Neural progenitor cell (in vitro differentiated cells): ENCODE measurements around the gene OR2H2.

ENCODE experiments used
- CTCF ChIP-seq: fragments of 200-600 bp; sonication (generic); IDR thresholded peaks from 2 replicates; pipeline ENCODE4 v1.5.1; 2017; ENCODE audit warnings: antibody characterized with exemption, mild to moderate bottlenecking
- EZH2 ChIP-seq: fragments of 200-600 bp; sonication (generic); IDR thresholded peaks from 2 replicates; pipeline ENCODE4 v1.6.1; 2017; ENCODE audit warnings: antibody characterized with exemption, mild to moderate bottlenecking, moderate library complexity
- EZH2phosphoT487 ChIP-seq: fragments of 200-600 bp; sonication (generic); IDR thresholded peaks from 2 replicates; pipeline ENCODE4 v1.6.1; 2017; ENCODE audit warnings: antibody characterized with exemption

- no peak for TF ChIP-seq CTCF
- no peak for TF ChIP-seq EZH2
- TF ChIP-seq EZH2phosphoT487, result no peak
These were observed 48.0 kb downstream of the OR2H2 start, which contains the start of gene GABBR1 for GRCh38 chr6:29632789-29633533.
